ENCODE data around the gene MYO1G. TPM values are rescaled to one million over a fixed set of nuclear protein-coding genes. Genes with fewer than 3 reads are reported as not detected.

Gene MYO1G
- total and polyA plus RNA-seq, 10 of the 15 experiments (the other 5 are each of a cell fraction or from before 2014, with no cell fraction given) = 1.8 to 232 (median 134) TPM

GRCh38 chr7:45026013-45026412, 47.2 kb upstream of the MYO1G start (continued):
- TF ChIP-seq SREBF2 (IDR thresholded peaks at IDR 0.05; ENCODE audit: low read length) (no peak), BCL3 (IDR thresholded peaks at IDR 0.05; ENCODE audit: borderline replicate concordance, insufficient read depth, low read depth, low read length, poor library complexity, severe bottlenecking) (no peak), RELA (IDR thresholded peaks at IDR 0.05; ENCODE audit: borderline replicate concordance, partially characterized antibody) (no peak), IKZF1 (conservative IDR thresholded peaks at IDR 0.05) (peak; percentile 27; the same call in 1 of the 2 replicates), TARDBP (IDR thresholded peaks at IDR 0.05; ENCODE audit: borderline replicate concordance) (no peak), CEBPB (IDR thresholded peaks at IDR 0.05; ENCODE audit: borderline replicate concordance in 1 of 2, low read depth in 2 of 2, low read length in 2 of 2) (no peak), CTCF (IDR thresholded peaks at IDR 0.05 in 2 of 3, conservative IDR thresholded peaks at IDR 0.05 in 1 of 3; ENCODE audit: control insufficient read depth in 2 of 3, extremely low read depth in 1 of 3, insufficient read depth in 1 of 3, low read depth in 3 of 3, low read length in 3 of 3) (no peak), ATF7 (IDR thresholded peaks at IDR 0.05; ENCODE audit: low read depth) (no peak), IRF3 (IDR thresholded peaks at IDR 0.05) (no peak), E2F8 (IDR thresholded peaks at IDR 0.05; ENCODE audit: low read depth, partially characterized antibody) (no peak)

Measured in GM12878 (cell line).